Body of pancreas (tissue), 4 donors: ENCODE results near the gene ATG2B. TPM values are rescaled to one million over a fixed set of nuclear protein-coding genes. Genes with fewer than 3 reads are reported as not detected.

Experiments used
- ATAC-seq: fragments of 150-250 bp; one replicate; pipeline ENCODE4 v1.9.1; 2016
- DNase-seq, 4 donors: peaks; one replicate each; pipeline ENCODE4 v3.0.0-alpha.2; 2019
- H3K27ac ChIP-seq, 4 donors: fragments of 200-600 bp; sonication (generic); 1 replicate in 3 of 4; 2 replicates in 1 of 4; pipeline versions ENCODE4 v1.5.1 to v1.6.1; 2016 to 2019; ENCODE audit warnings: mild to moderate bottlenecking in 1 of 4, mixed read lengths in 1 of 4, moderate library complexity in 1 of 4
- H3K27me3 ChIP-seq, 2 donors: fragments of 200-600 bp; sonication (generic); one replicate each; pipeline ENCODE4 v1.6.0; 2016; ENCODE audit warnings: mild to moderate bottlenecking in 1 of 2
- H3K36me3 ChIP-seq, 2 donors: fragments of 200-600 bp; sonication (generic); replicated peaks in 1 of 2; 2 replicates each; pipeline ENCODE4 v1.5.1; 2016; ENCODE audit warnings: low read depth in 2 of 2; ENCODE audit not compliant: insufficient read depth in 1 of 2
- H3K4me1 ChIP-seq: fragments of 200-600 bp; sonication (generic); one replicate; pipeline ENCODE4 v1.6.0; 2016
- H3K4me3 ChIP-seq, 2 donors: fragments of 200-600 bp; sonication (generic); 1 replicate in 1 of 2; 2 replicates in 1 of 2; pipeline ENCODE4 v1.5.1; 2016 to 2019
- H3K9me3 ChIP-seq, 3 donors: fragments of 200-600 bp; sonication (generic); 1 replicate in 2 of 3; 2 replicates in 1 of 3; pipeline ENCODE4 v1.5.1; 2016
- POLR2A ChIP-seq, 3 donors: fragments of 450-650 bp; IDR thresholded peaks; one replicate each; pipeline ENCODE4 v1.6.1; 2016; ENCODE audit warnings: antibody characterized with exemption in 3 of 3, mild to moderate bottlenecking in 2 of 3
- WGBS, 2 donors: methylation state at CpG; one replicate each; pipeline ENCODE4 v1.1.5; 2017; 5-methylcytosine and 5-hydroxymethylcytosine counted together
- intact Hi-C: fragments of 100-400 bp; cut with DNase I; formaldehyde crosslinking; loops from one replicate; pipeline ENCODE4 v1.15.1; 2023
- total RNA-seq, 2 donors: library from RNA; depleted of rRNA; stranded (reverse); fragments of >200 nt; gene quantifications; one replicate each; pipeline ENCODE4 v1.1.0, GENCODE V29; 2016
- TF ChIP-seq, protein P1 (sequence below), 7 experiments: fragments of 450-650 bp in 4 of 7; fragments of 200-600 bp in 3 of 7; sonication (generic) in 3 of 7; IDR thresholded peaks; one replicate each; pipeline ENCODE4 v1.5.1; 2016 to 2019; ENCODE audit warnings: antibody characterized with exemption in 7 of 7

ATG2B gene
- total RNA-seq, 2 donors from 2014 or later: 26.2 to 51.7 TPM

DNA sequence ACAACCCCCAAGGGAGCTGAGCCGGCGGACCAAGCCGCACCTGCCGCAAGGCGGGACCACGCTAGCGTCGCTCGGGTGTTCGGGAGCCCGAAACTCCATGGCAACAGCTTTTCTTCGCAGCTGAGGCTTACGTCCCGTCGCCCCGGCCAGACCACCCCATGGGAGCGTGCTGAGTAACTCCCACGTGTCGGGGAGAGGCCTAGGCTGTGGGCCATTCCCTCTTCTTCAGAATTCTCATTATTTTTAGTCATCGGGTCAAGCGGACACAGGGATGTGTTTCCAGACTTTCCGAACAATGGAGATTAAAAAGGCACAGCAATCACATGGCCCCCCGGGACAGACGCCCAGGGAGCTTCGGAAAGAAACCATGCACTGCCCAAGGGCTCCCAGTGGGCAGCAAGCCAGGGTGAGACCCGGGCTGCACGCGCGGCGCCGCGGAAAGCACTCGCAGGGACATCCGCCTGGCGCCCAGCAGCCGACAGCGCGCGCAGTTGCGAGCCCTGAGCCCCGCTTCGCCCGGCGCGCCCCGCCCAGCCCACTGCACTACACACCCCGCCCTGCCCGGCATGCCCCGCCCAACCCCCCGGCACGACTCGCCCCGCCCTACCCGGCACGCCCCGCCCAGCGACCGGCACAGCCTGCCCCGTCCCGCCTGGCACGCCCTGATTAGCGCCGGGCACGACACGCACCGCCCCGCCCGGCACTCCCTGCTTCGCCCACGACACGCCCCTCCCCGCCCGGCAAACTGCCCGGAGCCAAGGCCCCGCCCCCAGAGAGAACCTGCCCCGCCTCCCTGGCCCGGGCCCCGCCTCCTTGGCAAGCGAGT is 28.4 kb upstream of the ATG2B start:
- no peaks in the 10 kb centered on the region for H3K36me3 ChIP-seq
- H3K4me3 ChIP-seq: peak overlapping the region; percentile 58 to 59
- peak overlapping the region; percentile 40 to 80 (median 72) for H3K27ac ChIP-seq
- DNase-seq: peak; percentile 97 to 98 (median 98)
- H3K27me3 ChIP-seq: no peaks in the 10 kb centered on the region
- ATAC-seq: peak; percentile 97
- peaks cover 17% of the 10 kb centered on the region for H3K4me1 ChIP-seq
- WGBS, 2 donors: 0 to 1% methylated on average over 27 to 65 of the region's 79 CpGs
- intact Hi-C loops: no loop called here
- TF ChIP-seq POLR2A (IDR thresholded peaks at IDR 0.05): peak; percentile 15 to 55 (median 52)
- TF ChIP-seq, protein P1, sequence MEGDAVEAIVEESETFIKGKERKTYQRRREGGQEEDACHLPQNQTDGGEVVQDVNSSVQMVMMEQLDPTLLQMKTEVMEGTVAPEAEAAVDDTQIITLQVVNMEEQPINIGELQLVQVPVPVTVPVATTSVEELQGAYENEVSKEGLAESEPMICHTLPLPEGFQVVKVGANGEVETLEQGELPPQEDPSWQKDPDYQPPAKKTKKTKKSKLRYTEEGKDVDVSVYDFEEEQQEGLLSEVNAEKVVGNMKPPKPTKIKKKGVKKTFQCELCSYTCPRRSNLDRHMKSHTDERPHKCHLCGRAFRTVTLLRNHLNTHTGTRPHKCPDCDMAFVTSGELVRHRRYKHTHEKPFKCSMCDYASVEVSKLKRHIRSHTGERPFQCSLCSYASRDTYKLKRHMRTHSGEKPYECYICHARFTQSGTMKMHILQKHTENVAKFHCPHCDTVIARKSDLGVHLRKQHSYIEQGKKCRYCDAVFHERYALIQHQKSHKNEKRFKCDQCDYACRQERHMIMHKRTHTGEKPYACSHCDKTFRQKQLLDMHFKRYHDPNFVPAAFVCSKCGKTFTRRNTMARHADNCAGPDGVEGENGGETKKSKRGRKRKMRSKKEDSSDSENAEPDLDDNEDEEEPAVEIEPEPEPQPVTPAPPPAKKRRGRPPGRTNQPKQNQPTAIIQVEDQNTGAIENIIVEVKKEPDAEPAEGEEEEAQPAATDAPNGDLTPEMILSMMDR (IDR thresholded peaks at IDR 0.05): peak in 2 of 7 experiments; percentile 16 to 23
- no peaks in the 10 kb centered on the region for H3K9me3 ChIP-seq

- 3 to 6% methylated on average over 4 to 13 of the region's 13 CpGs for whole genome bisulfite sequencing, 2 donors
Observed at GRCh38 chr14:96390965-96391292, 27.8 kb upstream of the ATG2B start.

GRCh38 chr14:96385385-96385784 is 22.2 kb upstream of the ATG2B start:
- Histone ChIP-seq H3K4me3 (no peak overlapping the region), H3K36me3 (peaks cover 0 to 3% of the 10 kb centered on the region in 2 donors), H3K27ac (peak overlapping the region in 1 of 4 donors; percentile 46), H3K27me3 (no peaks in the 10 kb centered on the region), H3K4me1 (peaks cover under 1% of the 10 kb centered on the region), H3K9me3 (no peaks in the 10 kb centered on the region)
- intact Hi-C loops: no loop called here
- 56 to 89% methylated on average over 3 of the region's 3 CpGs for WGBS, 2 donors
- ATAC-seq (peak; percentile 64), DNase-seq (peak in 2 of 4 donors; percentile 18 to 23)
- TF ChIP-seq, protein P1 (IDR thresholded peaks at IDR 0.05): no peak
- no peak for TF ChIP-seq POLR2A (IDR thresholded peaks at IDR 0.05)

More at GRCh38 chr14:96390965-96391292, 27.8 kb upstream of the ATG2B start:
- Histone ChIP-seq H3K27me3 (no peaks in the 10 kb centered on the region), H3K27ac (peak overlapping the region in 3 of 4 donors; percentile 67 to 77 (median 71)), H3K4me1 (peaks cover 17% of the 10 kb centered on the region), H3K9me3 (no peaks in the 10 kb centered on the region), H3K36me3 (no peaks in the 10 kb centered on the region), H3K4me3 (peak overlapping the region in 1 of 2 donors; percentile 26)
- TF ChIP-seq, protein P1 (IDR thresholded peaks at IDR 0.05): no peak
- TF ChIP-seq POLR2A (IDR thresholded peaks at IDR 0.05): no peak
- intact Hi-C loops: no loop called here
- ATAC-seq (no peak), DNase-seq (no peak)

DNA sequence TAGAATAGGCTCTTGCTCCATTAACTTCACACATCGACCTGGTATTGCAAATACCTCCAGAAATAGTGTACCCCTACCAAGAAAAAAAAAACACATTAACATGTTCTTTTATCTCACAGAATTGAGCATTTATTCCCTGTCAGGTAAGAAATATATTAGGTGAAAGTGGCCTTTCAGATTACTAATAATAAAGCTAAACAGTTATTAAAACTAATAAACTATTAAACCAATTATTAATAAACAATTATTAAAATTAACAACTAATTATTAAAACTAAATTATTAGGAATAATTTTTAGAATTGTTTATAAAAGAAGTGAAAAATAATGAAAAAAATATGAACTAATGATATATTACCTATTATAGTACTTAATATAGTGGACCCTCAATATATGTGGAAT is 21.6 kb upstream of the ATG2B start:
- H3K9me3 ChIP-seq: no peaks in the 10 kb centered on the region

DNA sequence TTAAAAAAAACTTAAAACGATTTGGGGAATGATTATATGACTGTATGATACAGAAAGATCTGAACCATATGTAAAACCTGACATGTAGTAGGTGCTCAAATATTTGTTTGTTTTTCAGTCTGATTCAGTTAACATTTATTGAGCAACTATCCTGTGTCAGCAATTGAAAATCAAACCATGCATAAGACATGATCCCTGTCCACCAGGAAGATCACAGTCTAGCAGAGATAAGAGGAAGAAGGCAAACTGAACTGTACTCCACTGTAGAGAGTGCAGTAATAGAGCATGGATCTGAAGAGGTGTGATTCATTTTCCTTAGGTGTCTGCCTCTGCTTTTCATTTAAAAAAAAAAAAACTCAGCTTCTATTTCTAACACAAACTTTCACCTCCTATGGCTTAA is 20.9 kb upstream of the ATG2B start:
- whole genome bisulfite sequencing, 2 donors: 43 to 44% methylated on average over 1 of the region's 1 CpG
- H3K4me3 ChIP-seq: no peak overlapping the region
- no peak for TF ChIP-seq POLR2A (IDR thresholded peaks at IDR 0.05)
- TF ChIP-seq, protein P1 (IDR thresholded peaks at IDR 0.05): no peak
- no peaks in the 10 kb centered on the region for H3K4me1 ChIP-seq
- H3K36me3 ChIP-seq: peaks cover 0 to 3% of the 10 kb centered on the region in 2 donors
- H3K27me3 ChIP-seq: no peaks in the 10 kb centered on the region
- intact Hi-C loops: no loop called here
- no peaks in the 10 kb centered on the region for H3K9me3 ChIP-seq
- DNase-seq (no peak), ATAC-seq (no peak)
- H3K27ac ChIP-seq: no peak overlapping the region

More for the DNA sequence above, 21.6 kb upstream of the ATG2B start:
- TF ChIP-seq POLR2A (IDR thresholded peaks at IDR 0.05): no peak
- 59% methylated on average over 1 of the region's 1 CpG for WGBS, 2 donors
- peak overlapping the region in 1 of 4 donors; percentile 46 for H3K27ac ChIP-seq
- no peaks in the 10 kb centered on the region for H3K27me3 ChIP-seq
- ATAC-seq: no peak
- DNase-seq: no peak
- H3K4me1 ChIP-seq: no peaks in the 10 kb centered on the region
- peaks cover 0 to 3% of the 10 kb centered on the region in 2 donors for H3K36me3 ChIP-seq
- intact Hi-C loops: no loop called here
- H3K4me3 ChIP-seq: no peak overlapping the region
